HS-27A (cell line): Measurements from ENCODE around the gene TRIL.
A peak's percentile ranks its signal among the peaks of the same experiment; 100 is the strongest.

Experiments
- DNase-seq: peaks from one replicate; pipeline ENCODE4 v3.0.0-alpha.2; 2012; ENCODE audit warnings: low read depth, missing footprints

Gene TRIL

DNA sequence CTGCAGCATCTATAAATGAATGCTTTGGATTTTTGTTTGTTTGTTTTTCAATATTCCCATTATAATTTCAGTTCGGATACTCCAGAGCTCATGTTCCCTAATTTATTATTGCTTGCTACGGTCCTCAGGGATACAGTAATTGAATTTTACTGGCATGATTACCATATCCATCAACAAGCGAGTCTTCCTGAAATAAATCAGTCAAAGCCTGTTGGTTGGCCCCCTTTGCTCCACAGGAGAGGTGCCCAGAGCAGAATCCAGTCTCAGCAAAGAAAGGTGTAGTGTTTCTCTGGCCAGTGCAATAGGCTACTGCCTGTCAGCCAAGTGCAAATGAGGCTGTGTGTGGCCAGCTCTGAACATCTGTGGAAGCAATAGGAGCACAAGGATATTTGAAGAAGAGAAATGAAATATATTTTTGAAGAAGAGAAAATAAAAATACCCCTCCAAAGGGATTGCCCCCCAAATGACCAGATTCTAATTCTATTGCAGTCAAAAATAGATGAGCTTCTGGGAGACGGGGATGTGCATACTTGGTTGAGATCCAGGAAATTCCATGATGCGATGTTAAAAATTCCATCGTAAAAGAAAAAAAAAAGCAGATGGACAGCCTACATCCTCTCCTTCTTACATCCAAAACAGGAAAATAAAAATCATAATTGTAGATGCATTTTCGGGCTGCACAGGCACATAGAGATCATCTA lies 18.1 kb downstream of the TRIL start:
- DNase-seq, result no peak

DNA sequence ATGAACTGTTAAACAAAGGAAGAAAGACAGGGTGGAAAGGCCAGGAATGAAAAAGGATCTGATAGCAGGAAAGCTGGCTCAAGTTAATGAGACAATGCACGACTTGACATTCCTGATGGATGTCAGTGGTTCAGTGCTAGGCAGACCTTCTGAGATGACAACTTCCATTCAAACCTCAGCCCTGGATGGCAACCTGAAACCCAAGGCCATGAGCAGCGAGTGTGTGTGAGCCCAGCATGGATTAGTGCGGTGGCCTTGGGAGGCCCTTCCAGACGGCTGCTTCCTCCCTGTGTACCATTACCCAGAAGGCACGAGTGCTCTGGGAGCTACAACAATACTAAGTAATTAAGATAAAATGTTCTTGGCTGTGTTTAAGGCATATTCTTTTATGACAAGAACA lies 18.8 kb downstream of the TRIL start:
- no peak for DNase-seq

DNA sequence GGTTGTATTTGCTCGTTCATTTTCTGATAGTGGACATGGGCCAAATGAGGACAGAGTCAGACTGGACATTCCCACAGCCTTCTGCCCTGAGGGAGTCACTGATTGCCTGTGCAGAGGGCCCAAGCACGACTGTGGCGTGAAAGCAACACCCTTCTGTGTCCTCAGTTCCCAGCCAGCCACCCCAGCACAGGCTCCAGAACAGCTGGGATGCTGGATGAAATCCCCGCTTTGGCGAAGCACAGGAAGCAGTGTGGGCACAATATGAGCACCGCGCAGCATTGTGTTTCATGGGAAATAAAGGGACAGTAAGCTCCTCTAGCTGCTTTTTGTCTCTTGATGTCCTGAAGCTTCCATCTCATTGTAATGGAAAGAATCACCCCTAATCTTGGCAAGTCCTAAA lies 20.5 kb downstream of the TRIL start:
- DNase-seq, result no peak

DNA sequence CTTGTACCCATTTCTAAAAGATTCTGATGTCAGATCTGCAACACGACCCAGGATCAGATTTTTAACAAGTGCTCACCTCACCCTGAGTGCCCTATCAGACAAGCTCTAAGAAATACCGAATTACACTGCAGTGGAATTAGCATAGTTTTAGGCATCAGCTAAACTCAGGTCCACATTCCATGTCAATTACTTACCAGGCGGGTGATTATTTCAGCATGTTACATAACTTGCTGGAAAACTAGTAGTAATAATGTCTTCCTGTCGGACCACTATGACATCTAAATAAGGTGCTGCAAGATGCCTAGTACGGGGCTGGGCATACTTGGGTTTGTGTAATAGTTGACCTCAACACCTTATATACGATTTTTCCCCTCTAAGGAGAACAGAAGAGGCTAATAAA lies 21.0 kb downstream of the TRIL start:
- DNase-seq, result no peak

DNA sequence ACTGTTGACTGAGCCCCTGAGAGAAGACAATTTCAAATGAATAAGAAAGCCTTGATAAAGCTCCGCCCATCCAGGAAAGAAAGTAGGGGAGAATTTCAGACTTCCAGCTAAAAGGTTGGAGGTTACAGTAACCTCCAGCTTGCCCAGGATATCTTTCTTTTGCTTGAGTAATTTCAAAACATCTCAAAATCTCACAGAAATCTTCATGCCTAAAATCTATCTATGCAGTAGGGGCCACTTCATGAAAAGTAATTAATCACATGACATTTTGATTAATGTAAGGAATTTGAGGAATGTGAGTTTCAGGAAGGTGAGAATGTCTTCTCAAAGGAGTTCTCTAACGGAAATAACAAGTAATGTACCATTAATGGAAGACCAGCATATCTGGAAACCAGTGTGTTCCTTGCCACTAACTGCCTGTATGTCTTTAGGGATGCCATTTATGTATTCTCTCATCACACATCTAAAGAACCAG lies 24.2 kb downstream of the TRIL start:
- no peak for DNase-seq

DNA sequence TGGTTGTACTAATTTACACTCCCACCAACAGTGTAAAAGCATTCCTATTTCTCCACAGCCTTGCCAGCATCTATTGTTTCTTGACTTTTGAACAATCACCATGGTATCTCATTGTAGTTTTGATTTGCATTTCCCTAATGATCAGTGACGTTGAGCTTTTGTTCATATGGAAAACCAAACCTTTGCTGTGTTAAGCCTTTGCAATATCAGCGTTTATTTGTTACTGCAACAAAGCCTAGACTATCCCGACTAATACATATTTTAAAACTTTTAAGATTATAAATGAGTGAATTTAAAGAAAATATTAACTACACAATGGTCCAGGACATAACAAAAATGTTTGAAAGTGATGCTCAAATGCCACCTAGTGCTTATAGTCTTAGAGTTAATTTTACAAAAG lies 26.6 kb downstream of the TRIL start:
- no peak for DNase-seq

DNA sequence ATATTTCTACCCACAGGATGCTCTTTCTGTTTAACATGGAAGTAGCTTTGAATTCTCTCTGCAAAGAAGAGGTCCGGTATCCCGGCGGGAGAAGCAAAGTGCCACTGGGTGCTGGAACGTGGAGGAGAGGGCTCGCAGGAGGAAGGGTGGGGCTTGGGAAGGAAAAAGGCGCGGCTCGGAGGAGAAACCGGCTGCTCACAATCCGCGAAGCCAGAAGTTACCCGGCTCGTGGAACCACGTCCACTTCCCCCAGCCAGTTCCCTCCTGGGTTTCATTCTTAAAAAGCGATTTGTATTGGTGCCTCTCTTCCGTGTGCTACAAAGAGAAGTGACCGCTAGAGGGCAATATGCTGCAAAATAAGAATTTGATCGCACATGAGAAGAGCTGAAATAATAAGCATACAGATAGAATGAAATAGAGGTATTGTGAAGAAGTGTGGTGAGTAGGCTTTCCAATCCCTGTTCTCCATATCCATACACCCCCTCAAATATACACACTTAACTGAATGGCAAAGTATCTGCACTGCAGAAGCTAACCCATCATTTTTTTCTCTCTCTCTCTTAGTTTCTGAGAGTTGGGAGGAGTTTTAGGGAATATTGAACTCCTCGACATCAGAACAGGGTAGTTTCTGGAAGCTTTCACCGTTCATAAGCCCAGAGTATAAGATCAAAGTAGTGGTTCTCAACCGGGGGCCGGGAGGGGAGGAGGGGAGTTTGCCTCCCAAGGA lies 31.1 kb downstream of the TRIL start:
- peak; percentile 56 for DNase-seq

DNA sequence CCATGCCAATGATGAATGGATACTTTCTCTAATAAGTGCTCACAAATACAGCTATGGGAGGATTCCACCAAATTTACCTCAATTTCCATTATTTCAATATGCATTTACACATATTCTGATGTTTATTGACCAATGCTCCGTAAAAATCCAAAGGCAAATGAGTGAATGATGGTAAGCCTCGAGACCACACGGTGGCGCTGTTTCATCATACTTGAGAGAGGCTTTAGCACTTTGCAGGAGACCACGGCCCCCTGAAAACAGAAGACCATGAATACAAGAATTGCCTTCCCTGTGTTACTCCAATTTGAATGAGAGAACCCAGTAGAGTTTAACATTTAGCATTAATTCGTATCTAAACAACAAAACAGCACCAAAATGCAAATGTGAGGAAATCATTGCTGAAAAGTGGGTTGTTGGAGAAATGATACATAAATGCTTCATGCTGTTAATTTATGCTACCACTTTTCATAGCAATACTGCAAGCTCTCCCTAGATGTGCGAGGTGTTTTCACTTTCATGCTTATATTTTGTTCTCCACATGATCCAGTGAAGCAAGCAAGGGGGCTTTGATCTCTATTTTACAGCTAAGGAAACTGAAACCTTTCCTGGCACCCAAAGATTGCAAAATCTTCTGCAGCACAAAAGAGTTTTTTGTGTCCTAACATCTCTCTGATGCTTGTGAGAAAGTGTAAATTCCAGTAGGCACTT lies 35.4 kb downstream of the TRIL start:
- DNase-seq, result peak; percentile 12

DNA sequence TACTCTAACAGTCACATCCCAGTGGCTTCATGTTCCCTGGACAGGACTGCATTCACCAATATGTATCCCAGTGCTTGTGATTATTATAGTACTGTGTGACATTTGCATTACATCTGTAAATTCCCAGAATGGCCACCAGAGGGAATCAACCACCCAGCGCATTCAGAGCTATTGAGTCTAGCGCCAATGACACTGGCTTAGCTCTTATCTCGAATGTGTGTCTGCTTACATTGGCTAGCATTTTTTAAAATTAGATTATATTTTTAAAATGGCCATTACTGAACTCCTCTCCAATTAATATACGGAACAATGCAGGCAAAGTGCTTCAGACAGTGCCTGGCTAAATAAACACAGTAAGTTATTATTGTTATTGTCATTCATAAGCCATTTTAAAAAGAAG lies 36.3 kb downstream of the TRIL start:
- DNase-seq, result peak; percentile 12

DNA sequence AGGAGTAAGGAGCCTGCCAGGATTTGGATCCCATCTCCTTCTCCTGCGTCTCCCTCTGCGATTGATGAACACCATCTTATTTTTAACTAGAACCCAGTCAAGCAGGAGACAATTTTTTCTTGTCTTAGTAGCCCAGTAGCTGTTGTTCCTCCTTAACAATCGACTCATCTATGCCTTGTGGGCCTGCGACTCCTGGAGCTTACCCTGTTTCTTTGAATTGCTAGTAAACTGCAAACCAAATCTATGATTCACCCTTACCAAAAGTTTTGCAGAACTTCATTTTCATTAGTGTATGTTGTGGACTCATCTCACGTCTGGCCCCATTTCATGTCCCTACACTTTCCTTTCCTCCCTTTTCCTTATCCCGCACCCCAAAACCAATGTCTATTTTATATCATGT lies 37.7 kb downstream of the TRIL start:
- DNase-seq, result no peak

DNA sequence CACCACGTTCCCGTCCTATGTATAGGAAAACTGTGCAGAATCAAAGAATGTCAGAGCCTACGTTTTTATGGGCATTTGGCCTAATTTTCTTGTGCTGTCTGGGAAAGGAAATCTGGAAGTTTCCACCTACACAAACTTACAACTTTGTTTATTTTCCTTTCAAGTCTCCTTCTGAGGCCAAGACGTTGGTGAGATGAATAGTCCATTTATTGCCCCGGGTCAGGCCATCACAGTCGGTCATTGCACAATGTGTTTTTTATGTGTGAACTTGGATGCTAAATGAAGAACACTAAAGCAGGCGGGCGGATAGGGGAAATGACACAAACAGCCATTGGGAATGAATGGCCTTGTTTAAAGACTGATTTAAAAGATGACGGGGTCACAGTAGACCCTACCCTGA lies 38.6 kb downstream of the TRIL start:
- no peak for DNase-seq

DNA sequence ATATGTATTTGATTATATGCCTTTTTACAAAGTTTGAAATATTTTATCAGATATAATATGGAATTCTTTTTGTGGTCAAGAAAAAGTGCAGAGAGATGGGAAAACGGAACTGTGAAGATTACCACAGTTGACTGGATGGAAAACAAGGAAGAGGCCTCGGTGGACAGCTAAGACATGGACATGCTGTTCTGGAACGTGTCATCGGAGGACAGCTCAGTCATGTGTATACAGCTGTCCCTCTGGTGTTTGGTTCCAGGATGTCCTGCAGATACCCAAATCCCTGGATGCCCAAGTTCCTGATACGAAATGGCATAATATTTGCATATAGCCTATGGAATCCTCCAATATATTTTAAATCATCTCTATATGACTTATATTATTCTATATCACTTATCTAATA lies 49.4 kb downstream of the TRIL start:
- no peak for DNase-seq

DNA sequence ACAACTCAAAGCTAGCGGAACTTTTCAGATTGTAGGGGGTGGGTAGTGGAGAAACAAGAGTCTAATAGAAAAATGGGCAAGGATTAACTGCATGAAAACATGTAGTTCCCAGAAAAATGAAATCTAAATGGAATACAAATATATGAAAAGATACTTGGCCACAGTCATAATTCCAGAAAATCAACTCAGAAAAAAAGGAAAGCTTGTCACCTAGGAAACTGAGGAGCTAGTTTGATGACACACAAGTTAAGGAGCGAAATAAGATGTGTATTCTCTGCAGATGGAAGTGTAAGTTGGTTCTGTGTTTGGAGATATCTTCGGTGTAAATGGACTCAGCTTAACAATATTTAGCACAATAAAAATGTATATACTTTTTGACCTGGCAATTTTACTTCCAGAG lies 52.7 kb downstream of the TRIL start:
- DNase-seq, result no peak

DNA sequence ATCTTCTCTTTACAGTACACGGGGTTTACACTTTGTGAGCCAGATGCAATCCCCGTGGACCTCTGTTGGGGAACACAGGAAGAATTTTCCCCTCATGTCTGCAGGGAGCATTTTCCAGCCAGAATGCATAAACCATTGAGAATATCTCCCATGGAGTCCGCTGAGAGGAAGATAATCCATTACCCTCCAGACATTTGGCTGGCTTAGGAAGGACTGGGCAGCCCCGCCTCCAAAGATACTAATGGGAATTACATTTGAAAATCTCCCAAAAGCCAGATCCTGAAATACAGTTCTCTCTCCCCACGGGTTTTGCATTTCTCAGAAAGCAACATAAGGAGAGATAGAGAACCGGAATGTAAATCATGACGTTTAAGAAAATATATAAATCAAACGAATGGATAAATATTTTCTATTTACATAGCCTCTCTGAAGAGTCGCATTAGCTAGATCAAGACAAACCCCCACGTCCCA lies 53.5 kb downstream of the TRIL start:
- no peak for DNase-seq

DNA sequence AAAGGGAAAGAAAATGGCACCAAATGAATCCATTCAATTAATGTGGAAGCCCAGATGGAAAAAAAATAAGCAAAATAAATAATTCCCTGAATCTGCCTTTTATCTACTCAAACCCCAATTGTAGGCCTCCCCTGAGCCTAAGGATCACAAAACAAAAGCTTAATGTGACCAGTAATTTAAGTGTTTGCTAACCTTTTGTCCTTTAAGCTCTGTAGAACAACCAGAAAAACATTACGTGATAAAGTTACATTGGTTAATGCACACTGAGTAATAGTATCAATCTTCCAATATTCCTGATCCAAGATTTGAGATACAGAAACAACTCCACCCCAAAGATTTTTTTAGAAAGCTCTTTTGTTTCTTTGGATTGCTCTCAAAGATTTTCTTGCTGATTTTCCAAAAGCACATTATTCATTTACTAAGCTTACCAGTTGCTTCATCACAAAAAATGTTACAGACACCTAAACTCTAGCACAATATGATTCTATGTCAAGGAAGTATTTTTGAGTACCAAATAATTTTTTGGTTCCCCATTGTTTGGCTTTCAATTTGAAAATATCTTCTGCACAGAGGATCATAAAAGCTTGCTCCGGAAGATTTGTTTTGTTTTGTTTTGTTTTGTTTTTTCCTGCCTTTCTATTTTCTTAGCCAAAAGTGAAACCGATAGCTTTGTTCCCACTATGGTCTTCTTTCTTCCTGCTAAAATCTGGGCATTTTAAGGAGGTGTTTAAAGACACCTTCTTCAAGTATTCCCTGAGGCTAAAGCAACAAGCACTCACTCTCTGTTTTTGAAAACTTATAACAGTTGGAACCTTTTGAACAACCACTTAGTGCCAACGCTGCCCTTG lies 54.2 kb downstream of the TRIL start:
- no peak for DNase-seq
